Peyer's patch (tissue), 4 donors: ENCODE data around the gene NXPH4.

ENCODE experiments used
- POLR2A ChIP-seq, 2 donors: fragments of 450-650 bp; IDR thresholded peaks; one replicate each; pipeline ENCODE4 v1.5.1; 2017; ENCODE audit warnings: antibody characterized with exemption in 2 of 2, mild to moderate bottlenecking in 2 of 2, moderate library complexity in 2 of 2
- TF ChIP-seq, protein P1 (sequence below), 6 experiments: fragments of 450-650 bp in 4 of 6; fragments of 200-600 bp in 2 of 6; sonication (generic) in 1 of 6; IDR thresholded peaks; one replicate each; pipeline ENCODE4 v1.5.1; 2017 to 2019; ENCODE audit warnings: antibody characterized with exemption in 6 of 6, mild to moderate bottlenecking in 3 of 6, moderate library complexity in 1 of 6

DNA sequence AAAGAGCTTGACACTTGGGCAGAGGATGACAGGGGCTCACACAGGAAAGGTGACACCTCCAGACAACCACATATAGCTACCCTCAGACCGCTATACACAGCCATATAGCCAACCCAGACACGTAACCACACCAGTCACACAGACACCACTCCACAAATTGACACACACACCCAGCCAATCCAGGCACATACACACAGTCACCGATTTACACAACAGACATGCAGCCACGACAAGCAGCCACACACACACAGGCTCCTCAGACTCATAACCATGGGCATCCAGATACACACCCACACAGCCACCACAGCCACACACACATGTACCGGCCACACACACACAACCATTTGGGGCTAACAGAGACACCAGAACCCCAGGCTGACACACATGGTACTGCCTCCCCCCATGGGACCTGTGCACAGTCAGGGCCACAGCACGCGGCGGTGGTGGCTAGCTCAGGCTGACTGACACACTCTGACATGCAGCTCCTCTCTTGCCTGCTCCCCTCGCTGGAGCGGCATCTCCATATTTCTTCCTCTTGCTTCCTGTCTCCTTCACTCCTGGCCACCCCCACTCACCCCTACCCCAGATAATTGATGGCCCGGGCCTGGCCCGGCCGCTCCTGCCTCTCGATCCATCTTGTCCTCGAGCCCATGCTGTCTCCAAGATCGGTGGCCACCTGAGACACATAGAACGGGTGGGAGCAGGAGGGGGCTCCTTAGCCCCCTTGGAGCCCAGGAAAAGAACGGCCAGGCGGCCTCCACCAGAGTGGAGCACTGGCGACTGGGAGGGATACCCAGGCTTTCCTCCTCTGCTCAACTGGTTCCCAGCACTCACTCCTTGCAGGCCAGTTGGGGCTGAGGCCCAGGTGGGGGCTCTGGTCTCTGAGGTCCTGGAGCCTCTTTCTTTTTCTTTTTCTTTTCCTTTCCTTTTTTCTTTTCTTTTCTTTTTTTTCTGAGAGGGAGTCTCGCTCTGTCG, 6.9 kb downstream of the NXPH4 start:
- TF ChIP-seq, protein P1, sequence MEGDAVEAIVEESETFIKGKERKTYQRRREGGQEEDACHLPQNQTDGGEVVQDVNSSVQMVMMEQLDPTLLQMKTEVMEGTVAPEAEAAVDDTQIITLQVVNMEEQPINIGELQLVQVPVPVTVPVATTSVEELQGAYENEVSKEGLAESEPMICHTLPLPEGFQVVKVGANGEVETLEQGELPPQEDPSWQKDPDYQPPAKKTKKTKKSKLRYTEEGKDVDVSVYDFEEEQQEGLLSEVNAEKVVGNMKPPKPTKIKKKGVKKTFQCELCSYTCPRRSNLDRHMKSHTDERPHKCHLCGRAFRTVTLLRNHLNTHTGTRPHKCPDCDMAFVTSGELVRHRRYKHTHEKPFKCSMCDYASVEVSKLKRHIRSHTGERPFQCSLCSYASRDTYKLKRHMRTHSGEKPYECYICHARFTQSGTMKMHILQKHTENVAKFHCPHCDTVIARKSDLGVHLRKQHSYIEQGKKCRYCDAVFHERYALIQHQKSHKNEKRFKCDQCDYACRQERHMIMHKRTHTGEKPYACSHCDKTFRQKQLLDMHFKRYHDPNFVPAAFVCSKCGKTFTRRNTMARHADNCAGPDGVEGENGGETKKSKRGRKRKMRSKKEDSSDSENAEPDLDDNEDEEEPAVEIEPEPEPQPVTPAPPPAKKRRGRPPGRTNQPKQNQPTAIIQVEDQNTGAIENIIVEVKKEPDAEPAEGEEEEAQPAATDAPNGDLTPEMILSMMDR (IDR thresholded peaks at IDR 0.05) = no peak
- TF ChIP-seq POLR2A (IDR thresholded peaks at IDR 0.05) = no peak
